NCI-H146 treated with DMSO at 0.1 percent for 48 hours (cell line): ENCODE data around the gene GATB.

Experiments
- DNase-seq: peaks from one replicate; lab custom pipeline; 2025; ENCODE audit not compliant: unreplicated experiment; lab: John Stamatoyannopoulos, UW

GATB gene

GRCh38 chr4:151658959-151659600 is 101.7 kb downstream of the GATB start:
- no peak for DNase-seq

DNA sequence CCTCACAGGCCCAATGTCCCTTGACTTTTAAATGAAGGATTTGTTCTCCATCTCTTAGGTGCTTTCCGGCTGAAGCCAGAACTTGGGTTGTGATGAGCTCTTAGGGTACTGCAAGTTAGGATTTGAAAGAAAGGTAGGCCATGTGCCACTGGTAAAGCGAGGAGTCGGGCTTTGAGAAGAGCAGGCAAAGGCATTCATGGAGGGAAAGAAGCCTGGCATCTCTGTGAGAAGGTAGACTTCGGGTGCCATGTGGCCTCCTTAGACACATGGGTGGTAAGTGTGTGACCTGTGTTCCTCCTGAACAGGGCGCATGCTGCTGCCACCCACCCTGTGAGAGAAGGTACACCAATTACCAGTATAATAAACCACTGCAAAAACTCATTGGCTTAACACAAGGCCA is 102.9 kb downstream of the GATB start:
- no peak for DNase-seq

DNA sequence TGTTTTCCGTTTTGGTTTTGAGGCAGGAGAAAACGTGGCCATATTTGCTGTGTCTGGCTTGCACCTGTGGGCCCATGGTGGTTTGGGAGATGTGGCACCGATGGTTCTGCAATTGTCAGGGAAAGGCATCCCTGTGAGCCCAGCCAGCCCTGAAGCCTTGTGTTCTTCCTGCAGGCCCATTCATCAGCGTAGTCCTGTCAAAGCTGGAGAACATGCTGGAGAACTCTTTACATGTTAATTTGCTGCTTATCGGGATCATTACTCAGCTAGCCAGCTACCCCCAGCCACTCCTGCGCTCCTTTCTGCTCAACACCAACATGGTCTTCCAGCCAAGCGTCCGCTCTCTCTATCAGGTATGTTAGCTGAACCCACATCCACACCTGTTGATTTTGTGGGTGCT is 104.7 kb downstream of the GATB start:
- DNase-seq = no peak

GRCh38 chr4:151653548-151653918 is 107.3 kb downstream of the GATB start:
- no peak for DNase-seq

- no peak for DNase-seq
Measured at GRCh38 chr4:151652841-151653547, 107.8 kb downstream of the GATB start.

DNA sequence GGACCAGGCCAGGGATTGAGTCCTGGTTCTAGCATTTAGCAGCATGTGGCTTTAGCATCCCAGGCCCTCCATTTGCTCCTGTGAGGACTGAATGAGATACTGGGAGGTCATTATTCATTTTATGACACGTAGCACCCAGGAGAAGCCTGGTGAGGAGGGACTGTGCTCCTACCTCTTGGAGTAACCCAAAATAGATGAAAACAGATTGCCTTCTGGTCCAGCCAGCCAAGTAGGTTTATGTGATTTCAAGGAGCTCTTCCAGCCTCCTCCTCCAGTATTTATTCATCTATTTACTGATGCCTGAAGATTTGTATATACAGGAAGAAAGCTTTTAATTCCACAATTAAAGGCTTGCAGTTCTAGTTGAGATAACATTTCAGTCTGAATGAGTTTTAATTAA is 109.3 kb downstream of the GATB start:
- no peak for DNase-seq

DNA sequence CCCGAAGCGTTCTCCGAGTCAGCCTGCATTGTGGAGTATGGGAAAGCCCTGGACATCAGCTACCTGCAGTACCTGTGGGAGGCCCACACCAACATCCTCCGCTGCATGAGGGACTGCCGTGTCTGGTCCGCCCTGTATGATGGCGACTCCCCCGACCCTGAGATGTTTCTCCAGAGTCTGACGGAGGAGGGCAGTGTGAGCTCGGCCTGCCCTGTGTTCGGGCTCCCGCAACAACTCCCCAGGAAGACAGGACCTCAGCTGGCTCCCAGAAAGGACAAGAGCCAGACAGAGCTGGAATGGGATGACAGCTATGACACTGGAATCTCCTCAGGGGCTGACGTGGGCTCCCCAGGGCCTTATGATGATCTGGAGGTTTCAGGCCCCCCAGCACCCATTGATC is 111.3 kb downstream of the GATB start:
- DNase-seq = no peak

DNA sequence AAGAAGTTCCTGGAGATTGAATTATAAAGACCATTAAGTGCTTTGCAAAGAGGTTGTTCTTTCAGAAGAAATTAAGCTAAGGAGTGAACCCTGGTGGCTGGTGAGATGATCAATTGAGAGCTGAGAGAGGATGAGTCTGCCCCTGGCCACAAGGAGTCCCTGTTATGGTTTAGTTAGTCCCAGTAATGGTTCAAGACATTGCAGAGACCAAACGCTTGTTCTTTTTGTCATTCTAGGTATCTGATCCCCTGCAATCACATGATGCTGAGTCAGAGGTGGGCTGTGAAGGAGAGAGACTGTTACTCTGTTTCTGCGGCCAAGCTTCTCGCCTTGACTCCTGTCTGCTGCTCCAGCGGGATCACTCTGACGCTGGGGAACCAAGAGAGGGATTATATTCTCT is 114.5 kb downstream of the GATB start:
- DNase-seq = no peak

DNA sequence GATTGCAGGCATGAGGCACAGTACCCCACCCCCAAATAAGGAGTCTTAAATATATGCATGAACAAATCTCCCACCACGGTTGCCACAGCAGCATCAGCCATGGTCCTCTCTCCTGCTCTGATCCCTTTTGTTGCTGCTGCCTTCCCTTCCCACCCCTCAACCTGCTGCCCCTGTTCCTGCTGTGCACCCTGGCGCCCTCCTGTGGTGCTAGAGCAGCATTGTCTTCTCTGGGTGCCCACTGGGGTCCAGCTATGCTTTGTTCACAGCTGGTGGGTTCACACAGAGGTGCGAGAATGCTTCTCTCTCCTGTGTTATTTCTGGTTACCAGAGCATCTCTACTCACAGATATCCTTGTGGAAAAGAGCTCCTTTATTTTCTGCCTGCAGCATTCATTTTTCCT is 116.2 kb downstream of the GATB start:
- DNase-seq = no peak

GRCh38 chr4:151643564-151643963 is 117.2 kb downstream of the GATB start:
- DNase-seq = no peak

GRCh38 chr4:151641983-151642382 is 118.8 kb downstream of the GATB start:
- DNase-seq = no peak

DNA sequence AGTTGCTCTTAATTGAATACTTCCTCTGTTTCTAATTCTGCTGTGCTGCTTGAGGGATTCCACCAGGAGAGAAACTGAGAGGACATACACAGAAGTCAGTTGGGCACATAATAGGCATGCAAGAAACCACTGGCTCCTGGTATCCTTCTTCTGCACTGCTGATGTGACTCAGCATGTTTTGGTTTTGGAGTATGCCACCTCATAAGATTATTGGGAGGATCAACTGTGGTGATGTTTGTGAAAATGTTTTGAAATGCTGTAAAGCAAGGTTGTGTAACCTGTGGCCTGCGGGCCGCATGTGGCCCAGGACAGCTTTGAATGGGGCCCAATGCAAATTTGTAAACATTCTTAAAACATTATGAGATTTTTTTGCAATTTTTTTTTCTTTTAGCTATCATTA is 119.6 kb downstream of the GATB start:
- DNase-seq = no peak

DNA sequence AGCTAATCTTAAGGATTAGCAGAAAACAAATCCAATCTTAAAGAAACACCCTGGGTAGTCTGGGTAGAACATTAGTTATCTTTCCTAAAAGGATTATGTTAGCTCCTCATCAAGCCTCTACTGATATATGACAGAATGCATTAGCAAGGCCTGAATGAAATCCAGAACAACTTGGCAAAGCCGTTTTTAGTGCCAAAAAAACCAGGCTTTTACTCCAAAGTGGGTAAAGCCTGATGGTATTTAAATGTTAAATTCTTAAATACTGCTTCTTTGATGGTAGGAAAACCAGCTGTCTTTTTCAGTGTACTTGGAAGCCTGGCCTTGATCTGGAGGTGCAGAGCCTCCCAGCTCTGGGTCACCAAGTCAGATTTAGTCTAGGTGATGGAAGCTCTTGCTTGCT is 120.4 kb downstream of the GATB start:
- no peak for DNase-seq

GRCh38 chr4:151638295-151638858 is 122.4 kb downstream of the GATB start:
- no peak for DNase-seq

DNA sequence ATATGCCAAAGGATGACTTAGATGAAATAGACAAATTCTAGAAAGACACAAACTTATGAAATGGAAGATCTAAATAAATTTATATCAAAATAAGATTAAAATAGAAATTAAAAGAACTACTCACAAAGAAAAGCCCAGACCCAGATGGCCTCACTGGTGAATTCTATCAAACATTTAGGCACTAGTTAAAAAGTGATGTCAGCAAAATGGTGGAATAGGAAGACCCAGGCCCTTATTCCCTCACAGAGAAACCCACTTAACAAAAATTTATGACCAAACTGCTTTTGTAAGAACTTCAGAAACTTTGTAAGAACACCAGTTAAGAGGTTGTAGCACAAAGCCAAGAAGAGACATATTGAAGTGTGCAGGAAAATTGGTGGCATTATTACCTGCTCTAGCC is 129.5 kb downstream of the GATB start:
- no peak for DNase-seq

DNA sequence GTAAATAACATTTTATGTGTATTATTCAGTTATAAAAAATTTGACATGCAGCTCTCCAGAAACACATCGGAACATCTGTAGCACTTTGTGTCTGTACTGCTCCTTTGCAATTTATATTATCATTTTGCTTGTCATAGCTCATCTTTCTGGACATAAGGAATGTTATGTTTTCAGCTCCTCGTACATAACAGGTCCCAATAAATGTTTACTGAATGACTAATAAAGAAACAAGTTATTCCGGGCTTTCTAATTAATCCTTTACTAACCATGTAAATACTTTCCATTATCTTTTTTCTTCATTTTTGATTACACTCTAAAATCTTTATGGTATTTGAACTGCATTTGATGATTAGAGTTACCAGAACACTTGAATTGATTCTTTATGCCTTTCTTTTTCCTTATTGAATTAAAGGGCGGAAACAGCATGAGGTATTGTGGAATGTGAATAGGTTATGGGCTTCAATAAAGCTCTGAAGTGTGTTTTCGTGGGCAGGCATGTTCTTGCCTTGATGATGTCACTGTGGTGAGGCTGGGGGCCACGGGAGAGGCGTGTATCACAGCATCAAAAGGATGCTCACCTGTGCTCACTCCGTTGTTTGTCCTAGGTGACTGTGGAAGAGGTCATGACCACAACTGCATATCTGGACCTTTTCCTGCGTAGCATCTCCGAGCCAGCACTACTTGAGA is 131.6 kb downstream of the GATB start:
- no peak for DNase-seq

DNA sequence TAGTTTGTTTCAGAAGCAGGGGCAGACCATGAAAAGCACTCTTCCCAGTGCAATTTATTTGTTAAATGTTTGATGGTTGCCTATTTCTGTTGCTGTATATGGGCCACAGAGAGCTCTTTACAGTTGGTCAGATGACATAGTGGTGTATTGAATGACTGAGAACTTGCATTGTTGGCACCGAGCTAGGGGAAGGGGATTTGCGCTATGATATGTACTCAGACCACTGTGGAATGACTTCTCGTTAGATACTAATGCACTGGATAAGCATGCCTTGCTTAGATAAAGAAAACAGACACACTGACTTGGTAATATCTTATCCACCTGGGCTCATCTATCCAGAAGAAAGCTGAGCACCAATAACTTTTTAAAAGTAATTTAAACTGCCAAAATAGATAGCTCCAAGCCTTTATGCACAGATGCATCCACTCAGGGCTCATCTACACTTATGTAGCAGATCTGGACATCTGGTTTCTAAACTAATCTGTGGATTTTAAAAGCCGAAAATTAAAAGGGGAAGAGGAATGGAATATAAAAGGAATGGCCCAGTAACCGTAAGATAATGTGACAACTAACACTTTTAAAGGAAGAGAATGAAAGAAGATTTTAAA is 132.7 kb downstream of the GATB start:
- DNase-seq = no peak

DNA sequence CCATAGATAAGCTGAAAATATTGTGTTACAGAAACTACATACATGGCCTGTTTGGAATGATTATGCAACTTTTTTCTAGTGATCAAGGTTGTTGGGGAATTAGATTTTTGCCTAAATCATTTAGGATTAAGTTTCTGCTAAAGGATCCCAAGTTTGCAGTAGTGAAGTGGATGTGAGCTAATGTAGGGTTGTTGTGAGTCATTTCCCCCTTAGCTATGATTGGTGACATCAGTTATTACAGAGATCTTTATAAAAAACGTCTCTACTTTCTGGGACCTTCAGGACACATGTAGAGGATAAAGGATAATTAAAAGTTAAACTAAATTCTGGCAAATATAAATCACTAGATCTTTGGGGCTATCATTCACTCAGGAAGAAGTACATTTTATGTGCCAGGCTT is 133.3 kb downstream of the GATB start:
- DNase-seq = no peak

- DNase-seq = no peak
Measured at GRCh38 chr4:151626751-151627150, 134.1 kb downstream of the GATB start.

DNA sequence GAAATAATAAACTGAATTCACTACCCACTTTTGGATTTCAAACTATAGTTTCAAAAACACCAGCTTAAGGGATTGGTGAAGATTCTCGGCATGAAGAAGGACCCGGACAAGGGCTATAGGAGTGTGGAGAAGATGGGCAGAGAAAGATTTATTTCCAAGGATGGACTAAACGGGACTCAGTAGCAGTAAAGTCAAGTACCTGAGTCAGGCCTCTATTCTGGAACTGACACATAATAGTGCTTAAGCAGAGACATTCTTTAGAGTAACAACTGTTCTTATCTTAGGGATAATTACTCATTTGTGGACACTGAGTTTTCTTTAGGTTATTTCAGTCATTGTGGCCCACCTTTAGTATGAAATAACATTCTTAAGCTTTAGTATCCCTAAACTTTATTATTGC is 134.6 kb downstream of the GATB start:
- DNase-seq = no peak

- peak; percentile 19 for DNase-seq
Measured at GRCh38 chr4:151624626-151625565, 135.9 kb downstream of the GATB start.
